Neural crest cell (in vitro differentiated cells): Measurements from ENCODE around the gene UBL3. TPM values are rescaled to one million over a fixed set of nuclear protein-coding genes. Genes with fewer than 3 reads are reported as not detected.

Source experiments
- DNase-seq: peaks from one replicate; pipeline ENCODE4 v3.0.0; 2021; ENCODE audit warnings: low read depth, mixed read lengths, low spot score
- H3K27ac Mint-ChIP-seq: one replicate; pipeline ENCODE4 v1.8.0; 2021; ENCODE audit warnings: mild to moderate bottlenecking, mixed read lengths; ENCODE audit not compliant: unreplicated experiment
- H3K27me3 Mint-ChIP-seq: 2 replicates; pipeline ENCODE4 v1.8.0; 2021; ENCODE audit warnings: low read depth, mild to moderate bottlenecking, mixed read lengths
- H3K36me3 Mint-ChIP-seq: 2 replicates; pipeline ENCODE4 v1.8.0; 2021; ENCODE audit warnings: low read depth, mild to moderate bottlenecking, mixed read lengths
- H3K4me1 Mint-ChIP-seq: 2 replicates; pipeline ENCODE4 v1.8.0; 2021; ENCODE audit warnings: mixed read lengths
- H3K4me3 Mint-ChIP-seq: one replicate; pipeline ENCODE4 v1.8.0; 2021; ENCODE audit warnings: mild to moderate bottlenecking, mixed read lengths
- H3K9me3 Mint-ChIP-seq: 2 replicates; pipeline ENCODE4 v1.8.0; 2021; ENCODE audit warnings: mixed read lengths
- CTCF ChIP-seq: fragments of 200-600 bp; sonication (generic); conservative IDR thresholded peaks from 2 replicates; pipeline ENCODE4 v1.5.0; 2021; ENCODE audit warnings: antibody characterized with exemption, mild to moderate bottlenecking
- total RNA-seq: library from RNA; stranded (reverse); gene quantifications from 2 replicates; pipeline ENCODE4 v1.2.1, GENCODE V29; 2021

UBL3 gene
- total RNA-seq, 1 donor from 2014 or later, result 35.5 TPM

- peaks cover 18% of the 10 kb centered on the region for H3K4me1 Mint-ChIP-seq
- no peak for DNase-seq
- H3K27ac Mint-ChIP-seq, result no peak overlapping the region
- no peaks in the 10 kb centered on the region for H3K27me3 Mint-ChIP-seq
- peaks cover 64% of the 10 kb centered on the region for H3K36me3 Mint-ChIP-seq
- peaks cover 4% of the 10 kb centered on the region for H3K9me3 Mint-ChIP-seq
- TF ChIP-seq CTCF, result no peak
- no peak overlapping the region for H3K4me3 Mint-ChIP-seq
Measured at GRCh38 chr13:29830000-29830399, 20.4 kb downstream of the UBL3 start.

GRCh38 chr13:29819143-29819542 lies 31.3 kb downstream of the UBL3 start:
- Mint-ChIP-seq H3K27ac (no peak overlapping the region), H3K4me1 (peaks cover 40% of the 10 kb centered on the region), H3K4me3 (no peak overlapping the region), H3K27me3 (no peaks in the 10 kb centered on the region), H3K36me3 (no peaks in the 10 kb centered on the region), H3K9me3 (no peaks in the 10 kb centered on the region)
- DNase-seq, result no peak
- no peak for TF ChIP-seq CTCF

GRCh38 chr13:29817604-29818378 lies 32.6 kb downstream of the UBL3 start:
- DNase-seq, result no peak
- no peak for TF ChIP-seq CTCF
- Mint-ChIP-seq H3K27me3 (no peaks in the 10 kb centered on the region), H3K4me1 (peaks cover 40% of the 10 kb centered on the region), H3K27ac (no peak overlapping the region), H3K36me3 (no peaks in the 10 kb centered on the region), H3K4me3 (no peak overlapping the region), H3K9me3 (no peaks in the 10 kb centered on the region)

GRCh38 chr13:29816715-29817114 lies 33.7 kb downstream of the UBL3 start:
- H3K4me1 Mint-ChIP-seq, result peaks cover 40% of the 10 kb centered on the region
- no peaks in the 10 kb centered on the region for H3K9me3 Mint-ChIP-seq
- TF ChIP-seq CTCF, result no peak

GRCh38 chr13:29815336-29815735 lies 35.1 kb downstream of the UBL3 start:
- H3K4me1 Mint-ChIP-seq, result peaks cover 41% of the 10 kb centered on the region
- H3K27me3 Mint-ChIP-seq, result no peaks in the 10 kb centered on the region
- DNase-seq, result no peak
- H3K4me3 Mint-ChIP-seq, result no peak overlapping the region
- no peaks in the 10 kb centered on the region for H3K9me3 Mint-ChIP-seq
- no peaks in the 10 kb centered on the region for H3K36me3 Mint-ChIP-seq
- no peak for TF ChIP-seq CTCF
- no peak overlapping the region for H3K27ac Mint-ChIP-seq

More at GRCh38 chr13:29816715-29817114, 33.7 kb downstream of the UBL3 start:
- H3K4me3 Mint-ChIP-seq, result no peak overlapping the region
- no peak for DNase-seq
- H3K27me3 Mint-ChIP-seq, result no peaks in the 10 kb centered on the region
- no peak overlapping the region for H3K27ac Mint-ChIP-seq
- no peaks in the 10 kb centered on the region for H3K36me3 Mint-ChIP-seq
